HG03064 (cell line): Measurements from ENCODE around the gene PHLDA1.
A peak's percentile ranks its signal among the peaks of the same experiment; 100 is the strongest.

Experiments
- ATAC-seq: cut with Tn5 transposase; IDR thresholded peaks from one replicate; pipeline ENCODE4 v1.9.1; 2021; ENCODE audit warnings: low read depth; ENCODE audit not compliant: unreplicated experiment

Gene PHLDA1

DNA sequence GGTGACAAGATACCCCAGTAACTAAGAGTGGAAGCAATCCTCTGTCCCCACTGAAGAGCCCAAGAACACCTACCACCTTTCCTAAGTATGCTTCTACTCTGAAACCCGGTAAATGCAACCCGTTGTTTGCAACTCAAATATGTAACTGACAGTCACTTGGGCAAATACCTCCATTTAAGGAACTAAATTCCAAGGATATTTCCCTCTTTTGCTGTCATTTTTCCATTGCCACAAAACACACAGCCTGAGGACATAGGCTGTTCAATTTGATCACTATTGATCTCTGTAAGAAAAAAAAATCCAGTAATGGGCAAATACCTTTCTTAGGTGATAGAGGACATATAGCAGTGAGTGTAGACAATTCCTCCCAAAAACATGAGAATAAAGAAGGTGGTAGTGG lies 6.6 kb upstream of the PHLDA1 start:
- ATAC-seq = no peak

DNA sequence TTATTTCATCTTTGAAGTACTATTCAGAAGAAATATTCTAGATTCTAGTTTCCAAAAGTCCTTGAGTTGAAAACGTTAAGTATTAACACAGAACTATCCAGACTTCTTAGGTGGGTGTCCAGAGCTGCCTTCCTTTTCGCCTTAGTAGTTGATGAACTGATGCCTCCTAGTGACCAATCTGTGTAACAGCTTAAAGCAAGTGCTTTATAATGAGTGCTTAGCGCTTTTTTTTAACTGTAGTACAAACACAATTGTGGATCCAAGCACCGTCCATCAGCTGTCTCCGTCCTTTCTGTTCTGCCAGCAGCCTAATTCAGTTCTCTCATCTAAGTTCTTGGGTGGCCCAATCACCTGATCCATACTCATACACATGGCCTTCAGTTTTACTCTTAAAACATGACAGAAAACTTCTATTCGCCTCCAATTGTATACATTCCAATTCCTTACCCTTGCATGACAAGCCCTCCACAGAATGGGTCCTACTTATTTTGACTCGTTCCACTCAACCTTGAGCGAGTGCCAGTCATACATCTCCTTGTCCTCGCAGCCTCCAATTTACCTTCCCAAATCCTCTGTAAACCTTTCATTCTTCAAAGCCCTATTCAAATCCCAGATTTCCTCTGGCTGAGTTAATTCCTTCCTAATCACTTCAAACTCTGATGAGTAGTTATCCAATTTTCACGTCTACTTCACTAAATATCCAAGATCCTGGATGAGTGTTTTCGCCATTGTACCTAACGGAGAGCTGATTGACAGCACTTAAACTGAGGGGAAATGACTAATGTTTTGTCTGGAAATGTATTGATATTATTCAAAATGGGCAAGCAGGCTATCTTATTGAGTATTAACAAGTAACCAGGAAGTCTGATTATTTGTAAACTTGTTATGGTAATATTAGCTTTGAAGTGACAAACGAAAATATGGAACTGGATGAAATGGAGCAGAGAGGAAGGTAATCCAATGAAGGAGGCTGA lies 5.8 kb upstream of the PHLDA1 start:
- ATAC-seq = peak; percentile 54

DNA sequence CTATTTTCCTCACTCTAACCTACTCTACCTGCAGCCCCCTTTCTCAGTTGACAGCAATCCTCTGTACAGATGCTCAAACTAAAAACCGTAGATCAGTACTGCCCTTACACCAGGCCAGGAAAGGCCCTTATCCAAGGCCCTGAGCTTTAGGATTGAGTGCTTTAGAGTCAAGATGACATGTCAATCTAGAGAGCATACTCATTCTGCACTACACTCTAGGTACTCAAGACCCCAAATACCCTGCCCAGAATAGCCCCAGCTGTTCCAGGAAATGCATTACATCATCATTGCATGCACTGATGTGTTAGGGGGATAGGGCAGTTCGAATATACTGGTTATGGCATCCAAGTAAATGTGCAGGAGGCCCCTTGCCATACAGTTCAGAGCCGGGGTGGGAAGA lies 3.5 kb upstream of the PHLDA1 start:
- no peak for ATAC-seq

DNA sequence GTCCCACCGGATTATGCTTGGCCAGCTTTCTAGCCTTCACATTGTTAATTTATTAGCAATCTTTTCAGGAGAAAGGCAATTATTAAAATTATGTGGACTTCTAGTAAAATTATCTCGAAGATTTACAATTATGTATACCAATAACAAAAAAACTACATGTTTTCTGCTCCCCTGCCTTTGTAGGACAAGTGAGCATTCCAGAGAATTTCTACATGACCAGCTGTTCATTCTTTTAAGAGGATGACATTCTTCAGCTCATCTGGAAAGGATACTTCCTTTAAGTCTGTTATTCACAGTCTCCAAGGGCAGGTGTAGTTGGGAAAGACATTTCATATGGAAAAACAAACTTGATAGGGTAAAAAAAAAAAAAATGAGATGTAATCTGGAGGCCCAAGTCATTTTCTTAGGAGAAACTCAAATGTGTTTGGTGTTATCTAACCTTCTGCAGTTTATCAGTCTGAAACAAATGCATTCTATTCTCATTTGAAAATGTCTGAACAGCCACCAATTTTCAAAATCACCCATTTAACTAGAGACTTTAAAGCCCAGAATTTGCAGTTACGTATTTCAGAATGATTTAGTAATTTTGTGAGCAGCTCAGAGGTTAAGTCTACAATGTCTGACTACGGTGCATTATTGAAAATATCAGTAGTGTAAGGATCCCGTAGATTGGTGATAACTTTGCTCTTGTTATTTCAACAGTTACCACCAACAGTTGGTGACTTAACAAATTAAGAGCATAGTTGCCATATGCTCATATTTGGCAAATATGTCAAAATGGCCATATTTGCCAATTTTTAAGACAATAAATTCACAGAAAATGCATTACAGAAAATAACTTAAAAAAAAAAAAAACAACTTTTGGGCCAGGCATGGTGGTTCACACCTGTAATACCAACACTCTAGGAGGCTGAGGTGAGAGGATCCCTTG lies 1.8 kb upstream of the PHLDA1 start:
- no peak for ATAC-seq

DNA sequence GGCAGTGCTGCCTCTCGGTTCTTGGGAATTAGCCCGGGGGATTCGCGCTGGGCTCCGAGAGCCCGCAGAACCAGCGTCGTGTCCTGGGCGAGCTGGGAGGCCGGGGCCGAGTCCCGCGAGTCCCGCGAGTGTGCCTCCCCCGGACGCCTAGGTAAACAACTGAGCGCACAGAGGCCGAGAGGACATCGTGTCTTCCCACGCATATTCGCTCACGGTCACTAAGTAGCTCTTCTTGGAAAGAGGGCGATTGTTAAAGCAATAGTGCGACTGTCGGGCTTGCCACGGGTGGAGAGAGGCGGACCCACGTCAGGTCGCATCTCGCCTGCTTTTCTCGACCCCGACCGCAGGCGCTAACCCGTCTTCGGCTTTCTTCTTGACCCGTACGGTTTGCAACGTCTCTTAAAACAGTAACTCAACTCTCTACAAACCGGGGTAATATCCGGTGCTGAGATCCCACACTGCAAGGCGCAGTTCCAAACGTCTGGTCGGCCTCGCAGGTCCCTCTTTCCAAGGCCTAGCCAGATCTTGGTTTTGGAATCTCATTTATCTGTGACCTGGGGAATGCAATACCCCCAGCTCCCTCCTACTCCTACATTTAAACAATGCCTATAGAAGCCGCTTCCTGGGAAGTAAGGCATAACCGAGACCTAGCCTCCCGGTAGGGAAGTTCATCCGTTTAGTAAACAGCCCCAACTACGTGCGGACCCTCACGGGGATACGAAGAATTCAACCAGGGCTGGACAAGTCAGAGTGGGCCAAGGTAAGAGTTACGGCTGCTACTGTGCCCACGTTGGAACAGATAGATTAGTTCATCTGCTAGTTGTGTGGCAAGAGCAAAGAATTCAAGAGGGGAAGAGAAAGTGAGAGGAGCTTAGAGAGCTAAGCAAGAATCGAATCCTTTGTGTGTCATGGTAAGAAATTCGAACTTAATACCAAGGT lies 736 bp upstream of the PHLDA1 start:
- ATAC-seq = peak; percentile 27

DNA sequence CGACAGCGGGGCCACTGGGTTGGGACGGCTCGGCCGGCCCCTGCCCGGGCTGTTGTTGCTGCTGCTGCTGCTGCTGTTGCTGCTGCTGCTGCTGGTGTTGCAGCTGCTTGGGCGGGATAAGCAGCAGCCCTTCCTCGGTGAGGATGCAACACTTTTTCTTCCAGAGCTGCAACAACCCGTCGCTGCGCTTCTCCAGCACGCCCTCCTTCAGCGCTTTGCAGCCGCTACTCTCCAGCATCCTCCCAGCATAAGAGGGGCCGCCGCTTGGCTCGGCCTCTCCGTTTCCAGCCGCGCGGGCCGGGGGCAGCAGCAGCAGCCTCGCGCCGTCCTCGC lies 529 bp downstream of the PHLDA1 start:
- peak; percentile 22 for ATAC-seq

DNA sequence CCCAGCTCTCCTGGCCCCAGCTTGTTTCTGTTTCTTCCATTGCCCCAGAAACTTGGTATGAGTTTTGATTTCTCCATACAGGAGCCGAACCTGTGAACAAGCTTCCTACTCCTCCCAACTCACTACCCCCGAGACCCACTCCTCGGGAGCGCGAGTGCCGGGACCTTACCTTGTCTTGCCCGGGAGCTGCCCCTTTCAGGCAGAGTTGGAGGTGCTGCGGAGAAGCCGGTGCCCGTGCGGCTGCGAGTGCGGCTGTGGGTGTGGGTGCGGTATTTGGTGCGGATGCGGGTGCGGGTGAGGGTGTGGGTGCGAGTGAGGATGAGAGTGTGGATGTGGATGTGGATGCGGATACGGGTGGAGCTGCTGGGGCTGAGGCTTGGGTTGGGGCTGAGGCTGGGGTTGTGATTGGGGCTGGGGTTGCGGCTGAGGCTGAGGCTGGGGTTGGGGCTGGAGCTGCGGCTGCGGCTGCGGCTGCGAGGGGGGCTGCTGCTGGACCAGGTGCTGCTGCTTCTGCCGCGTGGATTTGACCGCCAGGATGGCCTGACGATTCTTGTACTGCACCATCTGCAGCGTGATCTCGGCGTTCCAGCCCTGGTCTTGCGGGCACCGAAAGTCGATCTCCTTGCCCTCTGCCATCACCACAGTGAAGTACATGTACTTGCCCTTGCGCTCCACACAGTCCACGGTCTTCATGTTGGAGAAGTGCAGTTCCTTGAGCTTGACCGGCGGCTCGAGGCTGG lies 1.1 kb downstream of the PHLDA1 start:
- peak; percentile 14 for ATAC-seq

DNA sequence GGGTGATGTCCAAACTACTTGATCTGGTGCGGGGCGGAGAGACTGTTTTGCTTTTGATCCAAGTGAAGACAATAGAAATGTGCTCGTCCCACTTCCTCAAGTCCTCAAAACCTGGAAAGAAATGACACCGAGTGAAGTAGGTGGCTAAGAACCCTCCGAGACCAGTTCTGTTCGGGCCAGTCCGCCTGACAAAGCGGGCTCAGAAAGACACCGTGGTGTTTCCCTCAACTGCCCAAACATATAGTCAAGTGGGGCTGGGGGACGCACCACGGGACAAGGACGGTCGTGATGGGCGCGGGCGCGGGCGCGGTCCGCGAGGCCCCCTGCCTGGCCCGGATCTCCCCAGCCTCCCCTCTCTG lies 1.6 kb downstream of the PHLDA1 start:
- no peak for ATAC-seq

DNA sequence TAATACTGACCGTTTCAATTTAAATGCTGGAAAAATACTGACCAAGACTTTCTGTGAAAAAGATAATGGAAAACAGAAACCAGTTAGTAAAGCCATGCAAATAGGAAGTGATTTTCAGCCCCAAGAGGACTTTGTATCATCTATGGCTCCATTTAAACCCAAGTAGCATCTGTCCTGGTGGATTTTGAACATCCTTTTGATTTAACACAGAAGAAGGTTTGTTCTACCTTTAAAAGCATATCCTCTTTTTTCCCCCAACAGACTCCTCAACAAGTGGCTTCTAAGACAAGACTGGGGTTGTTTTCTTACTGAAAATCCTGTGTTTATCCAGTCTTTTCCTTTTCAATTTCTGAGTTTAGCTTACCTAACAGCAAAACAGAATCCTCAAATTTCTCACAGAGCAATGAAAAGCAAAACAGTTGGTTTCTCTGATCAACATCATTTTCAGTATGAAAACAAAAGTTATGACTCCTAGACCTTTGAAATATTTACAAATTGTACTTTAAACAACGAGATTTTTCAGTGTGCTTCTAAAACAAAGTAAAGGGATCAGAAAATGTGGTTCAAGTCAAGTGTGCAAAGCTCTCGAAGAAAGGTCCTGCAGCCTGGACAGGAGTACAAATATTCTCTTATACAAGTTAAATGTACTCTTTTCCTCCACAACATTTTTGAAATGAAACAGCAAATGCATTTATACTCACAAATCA lies 2.9 kb downstream of the PHLDA1 start:
- no peak for ATAC-seq

DNA sequence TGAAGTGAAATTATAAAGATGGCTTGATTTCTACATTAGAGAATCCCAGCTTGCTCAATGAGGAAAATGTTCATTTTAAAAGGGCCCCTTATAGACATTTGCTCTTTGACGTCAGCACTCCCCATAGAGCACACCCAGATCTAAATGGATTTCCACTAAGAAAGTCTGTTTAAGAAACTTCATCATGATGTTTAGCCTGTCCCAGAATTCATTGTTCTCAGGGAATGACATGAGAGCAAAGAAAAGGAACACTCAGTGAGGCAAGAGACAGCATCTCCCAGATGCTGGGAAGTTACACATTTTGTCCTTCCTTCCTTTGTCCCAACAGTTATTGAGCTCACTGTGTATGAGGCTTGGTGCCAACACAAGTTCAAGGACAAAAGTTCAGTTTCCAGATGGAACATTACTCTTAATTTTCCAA lies 4.9 kb downstream of the PHLDA1 start:
- no peak for ATAC-seq

DNA sequence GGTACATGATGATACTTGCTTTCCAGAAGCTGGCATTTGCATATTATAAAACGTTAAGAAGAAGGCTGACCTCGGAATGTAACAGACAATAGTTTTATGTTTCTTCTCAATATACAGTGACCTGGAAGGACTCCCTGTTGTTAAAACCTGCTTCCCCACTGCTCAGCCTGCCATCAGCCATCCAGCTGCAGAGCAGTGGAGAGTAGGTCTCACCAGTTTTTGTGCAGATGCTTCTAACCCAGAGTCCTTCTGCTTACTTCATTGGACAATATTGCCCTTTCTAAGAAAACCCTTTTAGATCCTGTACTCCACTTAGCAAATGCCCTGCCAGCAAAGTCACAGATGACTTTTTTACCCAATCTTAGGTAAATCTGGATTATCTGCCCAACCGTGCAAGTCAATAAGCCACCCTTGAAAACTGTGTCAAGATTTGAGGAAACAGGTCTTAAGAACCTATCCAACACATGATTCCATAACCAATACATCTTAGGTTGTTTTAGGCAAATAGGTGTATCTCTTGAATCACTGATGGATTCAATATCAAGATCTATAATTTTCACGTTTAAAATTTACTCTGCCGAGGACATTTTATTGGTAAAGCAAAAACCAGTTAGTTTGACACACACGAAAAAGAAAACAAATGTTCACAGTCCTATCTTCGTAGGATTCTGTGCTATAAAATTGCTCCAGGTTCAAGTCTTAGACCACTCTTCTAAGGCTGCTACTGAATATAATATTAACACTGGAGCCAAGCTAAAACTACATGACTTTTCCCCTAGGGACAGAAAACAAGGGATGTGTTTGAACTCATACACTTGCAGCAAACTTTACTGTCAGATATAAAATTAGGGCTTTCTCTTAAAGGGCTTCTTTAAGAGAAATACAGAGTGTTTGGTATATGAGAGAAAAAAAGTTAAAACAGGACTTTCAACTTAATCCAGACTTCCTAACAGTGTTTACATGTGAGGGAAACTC lies 5.7 kb downstream of the PHLDA1 start:
- no peak for ATAC-seq

DNA sequence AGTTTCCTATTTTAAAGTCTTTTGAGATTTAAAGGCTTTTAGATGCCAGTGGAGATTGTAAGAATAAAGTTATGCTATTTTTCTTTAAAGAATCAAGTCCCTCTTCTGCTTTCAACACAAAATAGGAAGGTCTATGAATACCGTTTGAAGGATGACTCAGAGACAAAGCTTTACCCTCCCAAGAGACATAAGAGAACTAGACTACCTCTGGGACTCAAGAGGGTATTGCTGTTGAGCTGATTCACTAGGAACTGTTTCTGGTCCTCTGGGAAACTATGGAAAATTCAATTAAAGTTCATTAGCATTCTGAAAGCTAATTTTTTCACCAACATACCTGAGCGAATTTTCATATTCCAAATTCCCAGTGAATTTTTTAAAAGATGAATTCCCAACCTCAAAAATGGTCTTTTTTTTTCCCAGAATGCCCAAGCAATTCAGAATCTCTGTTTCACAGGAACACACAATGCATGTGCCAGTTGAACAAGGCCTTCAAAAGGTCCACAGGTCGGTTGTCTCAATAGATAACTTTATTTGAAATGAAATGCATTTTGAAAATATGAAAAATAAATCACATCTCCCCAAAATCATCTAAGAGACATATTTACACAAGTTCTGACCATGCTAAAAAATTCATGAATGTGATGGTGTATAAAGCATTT lies 6.5 kb downstream of the PHLDA1 start:
- no peak for ATAC-seq

DNA sequence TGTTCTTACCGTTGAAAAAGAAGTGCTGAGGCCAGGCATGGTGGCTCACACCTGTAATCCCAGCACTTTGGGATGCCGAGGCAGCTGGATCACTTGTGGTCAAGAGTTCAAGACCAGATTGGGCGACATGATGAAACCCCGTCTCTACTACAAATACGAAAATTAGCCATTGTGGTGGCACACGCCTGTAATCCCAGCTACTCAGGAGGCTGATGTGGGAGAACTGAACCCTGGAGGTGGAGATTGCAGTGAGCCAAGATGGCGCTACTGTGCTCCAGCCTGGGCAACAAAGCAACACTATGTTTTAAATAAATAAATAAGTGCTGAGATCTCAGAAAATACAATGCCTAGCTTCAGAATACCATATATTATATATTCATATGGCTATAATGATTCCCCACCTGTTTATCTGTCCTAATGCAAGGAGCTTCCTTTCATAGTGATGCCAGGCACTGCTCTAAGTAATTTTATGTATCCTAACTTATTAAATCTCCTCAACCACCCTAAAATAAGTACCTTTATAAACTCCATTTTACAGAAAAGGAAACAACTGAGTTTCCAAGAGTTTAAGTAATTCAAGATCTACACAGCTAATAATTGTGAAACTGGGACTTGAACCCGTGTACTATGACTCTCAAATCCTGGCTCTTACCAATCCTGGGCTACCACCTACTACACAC lies 7.3 kb downstream of the PHLDA1 start:
- no peak for ATAC-seq

DNA sequence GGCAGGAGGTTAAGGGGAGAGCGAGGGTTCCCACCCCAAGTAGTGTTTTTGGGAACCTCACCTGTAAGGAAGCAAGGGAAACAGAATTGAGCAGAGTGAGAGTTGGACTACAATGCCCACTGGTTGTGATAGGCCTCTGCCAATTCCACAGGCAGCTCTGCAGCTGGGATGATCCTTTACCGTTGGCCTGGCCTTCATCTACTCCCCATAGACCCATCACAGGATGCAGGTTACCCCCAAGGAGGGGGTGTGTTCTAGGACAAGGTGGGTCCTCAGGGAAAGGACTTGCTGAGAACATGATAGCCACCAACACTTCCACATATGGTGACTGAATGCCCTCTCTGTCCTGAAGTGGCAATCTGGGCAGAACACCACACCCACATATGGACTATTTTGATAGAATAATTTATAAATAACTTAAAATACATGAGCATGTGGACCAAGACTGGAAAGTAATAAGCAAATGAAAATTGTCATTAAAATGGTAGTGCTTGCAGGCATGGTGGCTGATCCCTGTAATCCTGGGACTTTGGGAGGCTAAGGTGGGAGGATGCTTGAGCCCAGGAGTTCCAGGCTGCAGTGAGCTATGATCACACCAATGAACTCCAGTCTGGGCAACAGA lies 8.4 kb downstream of the PHLDA1 start:
- ATAC-seq = no peak

DNA sequence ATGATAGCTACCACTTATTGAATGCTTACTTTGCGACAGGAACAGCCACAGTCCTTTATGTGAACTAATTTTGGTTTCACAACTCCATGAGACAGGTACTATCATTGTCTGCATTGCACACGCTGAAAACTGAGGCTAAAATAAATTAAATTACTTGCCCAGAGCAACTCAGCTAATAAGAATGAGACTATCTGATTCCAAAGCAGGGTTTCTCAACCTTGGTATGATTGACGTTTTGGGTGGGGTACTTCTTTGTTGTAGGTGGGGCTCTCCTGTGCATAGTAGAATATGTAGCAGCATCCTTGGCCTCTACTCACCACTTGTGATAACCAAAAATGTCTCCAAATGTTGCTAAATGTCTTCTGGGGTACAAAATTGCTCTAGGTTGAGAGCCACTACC lies 9.1 kb downstream of the PHLDA1 start:
- ATAC-seq = no peak
